ENCODE results near the gene SOCS2. TPM values are rescaled to one million over a fixed set of nuclear protein-coding genes. Genes with fewer than 3 reads are reported as not detected.

Gene SOCS2
- total RNA-seq, 4 donors from 2014 or later: 6.6 to 16.7 (median 10.2) TPM

- Histone ChIP-seq H3K9me3 (no peaks in the 10 kb centered on the region), H3K27ac (no peak overlapping the region), H3K36me3 (no peaks in the 10 kb centered on the region), H3K4me3 (no peak overlapping the region), H3K4me1 (no peaks in the 10 kb centered on the region), H3K27me3 (no peaks in the 10 kb centered on the region)
- no peak for DNase-seq (ENCODE audit: low spot score in 2 of 2)
- 87% methylated on average over 5 of the region's 5 CpGs for WGBS
- no peak for TF ChIP-seq EP300 (IDR thresholded peaks at IDR 0.05)
- TF ChIP-seq CTCF (IDR thresholded peaks at IDR 0.05): no peak
- TF ChIP-seq POLR2A (IDR thresholded peaks at IDR 0.05): no peak
- TF ChIP-seq POLR2AphosphoS5 (IDR thresholded peaks at IDR 0.05): no peak
These were observed 39.2 kb upstream of the SOCS2 start for GRCh38 chr12:93533310-93533709.

GRCh38 chr12:93536111-93536765, 36.2 kb upstream of the SOCS2 start:
- WGBS: 58% methylated on average over 2 of the region's 2 CpGs
- DNase-seq (ENCODE audit: low spot score in 2 of 2): no peak
- no peaks in the 10 kb centered on the region for H3K36me3 ChIP-seq
- H3K27ac ChIP-seq: no peak overlapping the region
- no peak overlapping the region for H3K4me3 ChIP-seq
- H3K4me1 ChIP-seq: no peaks in the 10 kb centered on the region
- no peak for TF ChIP-seq POLR2A (IDR thresholded peaks at IDR 0.05)
- TF ChIP-seq POLR2AphosphoS5 (IDR thresholded peaks at IDR 0.05): no peak
- no peak for TF ChIP-seq CTCF (IDR thresholded peaks at IDR 0.05)
- no peak for TF ChIP-seq EP300 (IDR thresholded peaks at IDR 0.05)
- H3K9me3 ChIP-seq: no peaks in the 10 kb centered on the region
- H3K27me3 ChIP-seq: no peaks in the 10 kb centered on the region

GRCh38 chr12:93536766-93537488, 35.5 kb upstream of the SOCS2 start:
- WGBS: 53% methylated on average over 5 of the region's 5 CpGs
- no peaks in the 10 kb centered on the region for H3K4me1 ChIP-seq
- no peak overlapping the region for H3K27ac ChIP-seq

GRCh38 chr12:93537769-93538168, 34.7 kb upstream of the SOCS2 start:
- no peak for DNase-seq (ENCODE audit: low spot score in 2 of 2)
- WGBS: 94% methylated on average over 5 of the region's 5 CpGs
- Histone ChIP-seq H3K36me3 (no peaks in the 10 kb centered on the region), H3K9me3 (no peaks in the 10 kb centered on the region), H3K27me3 (no peaks in the 10 kb centered on the region), H3K4me1 (no peaks in the 10 kb centered on the region), H3K4me3 (no peak overlapping the region), H3K27ac (no peak overlapping the region)
- TF ChIP-seq EP300 (IDR thresholded peaks at IDR 0.05) (no peak), CTCF (IDR thresholded peaks at IDR 0.05) (no peak), POLR2A (IDR thresholded peaks at IDR 0.05) (no peak), POLR2AphosphoS5 (IDR thresholded peaks at IDR 0.05) (no peak)

More at GRCh38 chr12:93536766-93537488, 35.5 kb upstream of the SOCS2 start:
- no peaks in the 10 kb centered on the region for H3K27me3 ChIP-seq
- DNase-seq (ENCODE audit: low spot score in 2 of 2): no peak
- no peak overlapping the region for H3K4me3 ChIP-seq
- H3K36me3 ChIP-seq: no peaks in the 10 kb centered on the region
- H3K9me3 ChIP-seq: no peaks in the 10 kb centered on the region
- TF ChIP-seq POLR2AphosphoS5 (IDR thresholded peaks at IDR 0.05): no peak
- no peak for TF ChIP-seq EP300 (IDR thresholded peaks at IDR 0.05)
- TF ChIP-seq CTCF (IDR thresholded peaks at IDR 0.05): no peak
- TF ChIP-seq POLR2A (IDR thresholded peaks at IDR 0.05): no peak

GRCh38 chr12:93539821-93540220, 32.7 kb upstream of the SOCS2 start:
- no peak overlapping the region for H3K4me3 ChIP-seq
- 71% methylated on average over 4 of the region's 4 CpGs for WGBS
- TF ChIP-seq POLR2AphosphoS5 (IDR thresholded peaks at IDR 0.05): no peak

More at GRCh38 chr12:93539821-93540220, 32.7 kb upstream of the SOCS2 start:
- Histone ChIP-seq H3K9me3 (no peaks in the 10 kb centered on the region), H3K27ac (no peak overlapping the region), H3K4me1 (no peaks in the 10 kb centered on the region), H3K36me3 (no peaks in the 10 kb centered on the region), H3K27me3 (no peaks in the 10 kb centered on the region)
- DNase-seq (ENCODE audit: low spot score in 2 of 2): no peak
